Tibial nerve (tissue), 4 donors: ENCODE measurements around the gene SSTR4.

ENCODE experiments used
- EP300 ChIP-seq, 2 donors: sonication (generic); formaldehyde crosslinking; IDR thresholded peaks; one replicate each; pipeline ENCODE4 v1.6.1; 2017; ENCODE audit warnings: antibody characterized with exemption in 2 of 2, mild to moderate bottlenecking in 1 of 2
- POLR2A ChIP-seq, 2 donors: fragments of 450-650 bp; IDR thresholded peaks; one replicate each; pipeline ENCODE4 v1.6.1; 2017; ENCODE audit warnings: antibody characterized with exemption in 2 of 2, mild to moderate bottlenecking in 2 of 2, moderate library complexity in 2 of 2
- TF ChIP-seq, protein P1 (sequence below), 5 experiments: fragments of 200-600 bp in 3 of 5; fragments of 450-650 bp in 2 of 5; sonication (generic) in 3 of 5; IDR thresholded peaks; one replicate each; pipeline ENCODE4 v1.5.1; 2016 to 2019; ENCODE audit warnings: antibody characterized with exemption in 5 of 5, mild to moderate bottlenecking in 3 of 5, moderate library complexity in 2 of 5

DNA sequence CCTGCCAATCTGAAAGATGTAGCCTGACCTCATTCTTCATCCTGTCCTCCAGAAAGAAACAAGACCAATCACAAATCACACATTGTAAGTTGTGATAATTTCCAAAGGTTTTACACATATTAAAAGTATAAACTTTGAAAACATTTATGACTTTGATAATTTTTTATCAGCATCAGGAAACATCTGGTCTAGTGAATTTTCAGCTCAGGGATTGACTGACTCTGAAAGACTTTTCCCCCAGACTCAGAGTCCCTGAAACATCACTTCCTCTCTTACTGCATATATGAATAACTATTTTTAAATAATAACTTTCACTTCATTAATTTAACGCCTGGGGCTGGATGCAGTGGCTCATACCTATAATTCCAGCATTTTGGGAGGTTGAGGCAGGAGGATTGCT, 48.5 kb upstream of the SSTR4 start:
- TF ChIP-seq, protein P1, sequence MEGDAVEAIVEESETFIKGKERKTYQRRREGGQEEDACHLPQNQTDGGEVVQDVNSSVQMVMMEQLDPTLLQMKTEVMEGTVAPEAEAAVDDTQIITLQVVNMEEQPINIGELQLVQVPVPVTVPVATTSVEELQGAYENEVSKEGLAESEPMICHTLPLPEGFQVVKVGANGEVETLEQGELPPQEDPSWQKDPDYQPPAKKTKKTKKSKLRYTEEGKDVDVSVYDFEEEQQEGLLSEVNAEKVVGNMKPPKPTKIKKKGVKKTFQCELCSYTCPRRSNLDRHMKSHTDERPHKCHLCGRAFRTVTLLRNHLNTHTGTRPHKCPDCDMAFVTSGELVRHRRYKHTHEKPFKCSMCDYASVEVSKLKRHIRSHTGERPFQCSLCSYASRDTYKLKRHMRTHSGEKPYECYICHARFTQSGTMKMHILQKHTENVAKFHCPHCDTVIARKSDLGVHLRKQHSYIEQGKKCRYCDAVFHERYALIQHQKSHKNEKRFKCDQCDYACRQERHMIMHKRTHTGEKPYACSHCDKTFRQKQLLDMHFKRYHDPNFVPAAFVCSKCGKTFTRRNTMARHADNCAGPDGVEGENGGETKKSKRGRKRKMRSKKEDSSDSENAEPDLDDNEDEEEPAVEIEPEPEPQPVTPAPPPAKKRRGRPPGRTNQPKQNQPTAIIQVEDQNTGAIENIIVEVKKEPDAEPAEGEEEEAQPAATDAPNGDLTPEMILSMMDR (IDR thresholded peaks at IDR 0.05) = no peak
- no peak for TF ChIP-seq POLR2A (IDR thresholded peaks at IDR 0.05)
- TF ChIP-seq EP300 (IDR thresholded peaks at IDR 0.05) = no peak
